Stimulated activated naive CD4-positive, alpha-beta T cell (primary cell): Measurements from ENCODE around the gene ALG10B.
"Not testable (repeated sequence)": the region's sequence is repeated elsewhere in the genome, so short reads cannot be mapped to it uniquely, and the experiment has no call there.

Source experiments
- DNase-seq, 6 experiments: peaks; one replicate each; lab custom pipeline; 2025; lab: John Stamatoyannopoulos, UW

Gene ALG10B, protein sequence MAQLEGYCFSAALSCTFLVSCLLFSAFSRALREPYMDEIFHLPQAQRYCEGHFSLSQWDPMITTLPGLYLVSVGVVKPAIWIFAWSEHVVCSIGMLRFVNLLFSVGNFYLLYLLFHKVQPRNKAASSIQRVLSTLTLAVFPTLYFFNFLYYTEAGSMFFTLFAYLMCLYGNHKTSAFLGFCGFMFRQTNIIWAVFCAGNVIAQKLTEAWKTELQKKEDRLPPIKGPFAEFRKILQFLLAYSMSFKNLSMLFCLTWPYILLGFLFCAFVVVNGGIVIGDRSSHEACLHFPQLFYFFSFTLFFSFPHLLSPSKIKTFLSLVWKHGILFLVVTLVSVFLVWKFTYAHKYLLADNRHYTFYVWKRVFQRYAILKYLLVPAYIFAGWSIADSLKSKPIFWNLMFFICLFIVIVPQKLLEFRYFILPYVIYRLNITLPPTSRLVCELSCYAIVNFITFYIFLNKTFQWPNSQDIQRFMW

DNA sequence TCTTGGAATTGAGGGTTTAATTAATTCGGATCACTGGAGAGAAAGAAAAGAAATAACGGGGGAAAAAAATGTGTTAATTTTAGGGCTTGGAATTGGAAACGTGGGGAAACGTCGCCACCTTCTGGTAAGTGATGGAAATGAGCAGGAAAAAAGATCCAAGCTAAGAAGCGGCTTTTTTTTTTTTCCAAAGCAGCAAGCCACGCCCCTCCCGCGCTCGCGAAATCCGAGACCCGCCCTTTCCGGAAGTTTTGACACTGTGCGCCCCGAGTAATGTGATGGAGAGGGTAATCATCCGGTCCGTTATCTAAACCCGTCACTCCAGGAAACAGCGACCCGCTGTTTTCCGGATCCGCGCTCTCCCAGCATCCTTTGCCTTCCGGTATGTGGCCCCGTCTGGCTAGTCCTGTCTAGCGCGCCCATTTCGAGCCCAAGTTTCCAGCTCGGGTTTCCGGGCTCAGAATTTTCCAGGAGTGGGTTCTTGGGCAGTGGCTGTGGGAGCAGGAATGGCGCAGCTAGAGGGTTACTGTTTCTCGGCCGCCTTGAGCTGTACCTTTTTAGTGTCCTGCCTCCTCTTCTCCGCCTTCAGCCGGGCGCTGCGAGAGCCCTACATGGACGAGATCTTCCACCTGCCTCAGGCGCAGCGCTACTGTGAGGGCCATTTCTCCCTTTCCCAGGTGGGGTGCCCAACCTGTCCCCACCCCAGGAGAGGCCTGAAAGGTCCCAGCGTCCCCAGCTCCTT is at the start of gene ALG10B:
ALG10B (plus strand) TSS at position 384 of the 739 bp plus-strand sequence; CDS start at position 504, 120 bp downstream.
- peak; percentile 85 to 96 (median 92) for DNase-seq

DNA sequence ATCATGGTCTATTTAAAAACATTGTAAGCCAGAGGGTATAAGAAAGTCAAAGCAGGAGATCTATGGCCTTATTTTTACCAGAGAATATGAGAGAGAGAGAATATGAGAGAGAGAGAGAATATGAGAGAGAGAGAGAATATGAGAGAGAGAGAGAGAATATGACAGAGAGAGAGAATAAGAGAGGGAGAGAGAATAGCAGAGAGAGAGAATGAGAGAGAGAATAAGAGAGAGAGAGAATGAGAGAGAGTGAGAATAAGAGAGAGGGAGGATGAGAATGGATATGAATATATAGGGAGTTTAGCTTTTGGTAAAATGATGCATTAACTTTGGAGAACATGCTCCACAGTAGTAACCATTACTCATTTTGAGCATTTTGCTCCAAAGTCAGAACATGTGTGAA is 48.0 kb upstream of the ALG10B start:
- DNase-seq, result no peak

DNA sequence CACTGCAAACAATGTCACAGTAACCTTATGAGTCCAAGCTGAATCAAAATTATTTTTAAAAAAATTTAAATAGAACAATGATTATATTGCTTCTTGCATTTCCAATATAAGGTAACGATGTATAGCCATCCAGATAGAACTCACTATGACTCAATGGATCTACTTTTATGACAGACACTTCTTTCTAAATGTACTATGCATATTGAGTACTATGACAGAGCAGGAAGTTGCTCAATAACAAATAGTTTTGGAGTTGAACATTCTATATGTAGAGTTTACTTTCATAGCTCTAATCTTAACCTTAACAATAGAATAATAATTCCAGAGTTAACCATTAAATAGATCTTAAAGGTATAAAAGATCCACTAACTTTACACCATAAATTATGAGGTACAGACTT is 46.7 kb upstream of the ALG10B start:
- no peak for DNase-seq

DNA sequence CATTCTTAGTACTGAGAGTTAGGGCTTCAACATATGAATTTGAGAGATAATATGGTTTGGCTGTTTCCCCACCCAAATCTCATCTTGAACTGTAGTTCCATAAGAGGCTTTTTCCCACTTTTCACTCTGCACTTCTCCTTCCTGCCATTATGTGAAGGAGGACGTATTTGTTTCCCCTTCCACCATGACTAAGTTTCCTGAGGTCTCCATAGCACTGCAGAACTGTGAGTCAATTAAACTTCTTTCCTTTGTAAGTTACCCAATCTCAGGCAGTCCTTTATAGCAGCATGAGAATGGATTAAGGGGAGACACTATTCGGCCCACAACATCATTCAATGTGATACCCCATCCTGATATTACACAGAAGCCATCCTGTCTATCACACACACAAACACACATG is 36.8 kb upstream of the ALG10B start:
- no peak for DNase-seq

DNA sequence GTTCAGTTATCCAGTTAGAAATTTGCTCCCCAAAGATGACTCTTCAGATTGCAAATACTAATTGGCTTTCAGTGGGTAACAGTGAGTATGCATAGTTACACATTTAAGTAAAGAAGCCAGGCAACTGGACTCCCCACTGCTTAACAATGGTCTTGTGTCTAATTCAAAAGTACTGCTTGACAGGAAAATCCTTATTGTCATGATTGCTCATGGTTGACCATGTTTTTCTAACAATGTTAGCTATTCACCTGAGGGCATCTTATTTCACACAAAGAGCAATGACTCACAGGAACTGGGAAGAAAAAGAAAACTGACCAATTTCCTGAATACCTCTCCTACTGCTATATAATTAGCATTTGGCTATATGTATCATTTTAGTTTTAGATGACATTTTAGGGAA is 33.7 kb upstream of the ALG10B start:
- DNase-seq, result no peak

DNA sequence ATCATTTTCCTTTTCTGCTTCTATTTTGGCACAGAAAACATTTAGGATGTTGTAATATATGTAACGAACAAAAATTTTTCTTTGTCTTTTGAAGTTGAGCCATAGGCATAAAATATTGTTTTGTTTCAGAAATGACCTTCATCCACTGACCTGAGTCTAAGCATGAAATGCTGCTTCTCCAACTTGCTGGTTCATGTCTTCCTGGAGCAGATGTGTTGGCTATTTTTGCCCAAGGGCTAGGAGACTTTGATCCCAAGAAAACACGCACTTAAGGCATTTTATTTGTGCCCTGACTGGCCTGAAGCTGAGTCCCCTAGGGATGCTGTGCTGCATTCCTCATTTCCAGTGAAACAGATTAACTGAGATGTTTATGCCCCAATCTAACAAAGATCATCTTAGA is 27.2 kb upstream of the ALG10B start:
- DNase-seq, result no peak

DNA sequence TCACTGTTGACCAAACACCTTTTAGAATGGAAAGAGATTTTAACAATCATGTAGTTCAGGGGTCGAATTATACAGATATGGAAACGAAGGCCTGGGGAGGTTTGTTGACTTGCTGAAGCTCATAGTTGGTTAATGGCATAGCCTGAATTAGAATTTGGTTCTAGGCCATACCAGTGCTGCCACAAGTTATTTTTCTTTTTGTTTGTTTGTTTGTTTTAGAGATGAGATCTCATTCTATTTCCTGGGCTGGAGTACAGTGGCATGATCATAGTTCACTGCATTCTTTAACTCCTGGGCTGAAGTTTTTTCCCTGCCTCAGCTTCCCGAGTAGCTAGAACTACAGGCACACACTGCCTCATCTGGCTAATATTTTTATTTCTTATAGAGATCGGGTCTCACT is 25.4 kb upstream of the ALG10B start:
- no peak for DNase-seq

DNA sequence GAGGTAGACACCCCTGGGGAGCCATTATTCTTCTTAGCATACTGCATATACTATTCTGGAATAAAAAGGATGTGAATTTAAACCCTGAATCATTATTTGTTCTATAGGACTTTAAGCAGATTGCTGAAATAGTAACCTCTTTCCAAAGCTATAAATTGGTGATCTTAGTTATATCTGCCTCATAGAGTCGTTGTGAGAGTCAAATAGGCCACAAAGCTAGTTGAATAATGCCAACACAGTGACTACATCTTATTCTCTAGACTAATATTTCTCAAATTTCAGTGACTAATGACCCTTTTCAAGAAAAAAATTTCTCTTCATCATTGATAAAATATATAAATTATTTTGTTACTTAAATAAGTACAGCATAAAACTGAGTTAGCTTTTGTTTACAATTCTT is 13.6 kb upstream of the ALG10B start:
- not testable (repeated sequence) for DNase-seq

DNA sequence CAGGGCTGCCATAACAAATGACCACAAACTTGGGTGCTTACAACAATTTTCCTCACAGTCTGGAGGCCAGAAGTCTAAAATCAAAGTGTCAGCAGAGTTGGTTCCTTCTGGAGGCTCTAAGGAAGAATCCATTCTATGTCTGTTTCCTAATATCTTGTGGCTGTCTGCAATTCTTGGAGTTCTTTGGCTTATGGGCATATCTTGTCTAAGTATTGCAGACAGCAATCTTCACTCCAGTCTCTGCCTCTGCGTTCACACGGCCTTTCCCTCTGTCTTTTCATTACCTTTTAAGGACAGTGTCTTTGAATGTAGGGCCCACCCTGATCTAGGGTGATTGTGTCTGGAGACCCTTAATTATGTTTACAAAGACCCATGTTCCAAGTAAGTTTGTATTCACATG is 5.4 kb downstream of the ALG10B start:
- DNase-seq, result not testable (repeated sequence)

DNA sequence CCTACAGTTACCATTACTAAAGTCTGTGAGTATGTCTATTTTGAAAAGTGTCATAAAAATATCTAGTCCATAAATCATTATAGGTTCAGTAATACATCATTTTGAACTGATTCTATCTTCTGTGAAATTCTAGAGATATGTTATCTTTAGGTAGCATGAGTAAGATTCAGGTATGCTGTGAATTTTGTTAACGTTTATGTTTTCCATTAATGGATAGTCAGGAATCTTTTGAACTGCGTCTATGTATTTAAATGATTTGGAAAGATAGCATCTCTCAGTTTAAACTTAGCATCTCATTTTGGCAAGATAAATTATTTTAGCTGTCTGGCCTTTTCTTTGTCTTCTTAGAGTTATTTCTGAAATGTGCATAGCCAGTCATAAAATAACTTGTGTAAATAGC is 8.3 kb downstream of the ALG10B start:
- no peak for DNase-seq

DNA sequence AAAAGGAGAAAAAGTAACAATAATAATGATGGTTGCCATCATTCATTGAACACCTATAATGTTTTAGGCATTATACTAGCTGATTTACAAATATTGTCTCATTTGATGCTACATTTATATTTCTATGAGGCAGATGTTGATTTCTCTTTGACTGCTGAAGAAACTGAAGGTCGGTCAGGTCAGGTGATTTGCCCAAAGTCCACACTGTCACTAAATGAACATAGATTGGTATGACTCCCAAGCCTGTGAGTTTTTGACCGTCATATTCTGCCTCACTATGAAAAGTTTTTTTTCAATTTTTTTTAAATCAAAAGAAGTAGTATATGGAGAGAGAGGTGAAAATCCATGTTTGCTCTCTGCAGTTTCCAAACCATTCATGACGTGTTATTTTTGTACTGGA is 10.8 kb downstream of the ALG10B start:
- DNase-seq, result no peak

DNA sequence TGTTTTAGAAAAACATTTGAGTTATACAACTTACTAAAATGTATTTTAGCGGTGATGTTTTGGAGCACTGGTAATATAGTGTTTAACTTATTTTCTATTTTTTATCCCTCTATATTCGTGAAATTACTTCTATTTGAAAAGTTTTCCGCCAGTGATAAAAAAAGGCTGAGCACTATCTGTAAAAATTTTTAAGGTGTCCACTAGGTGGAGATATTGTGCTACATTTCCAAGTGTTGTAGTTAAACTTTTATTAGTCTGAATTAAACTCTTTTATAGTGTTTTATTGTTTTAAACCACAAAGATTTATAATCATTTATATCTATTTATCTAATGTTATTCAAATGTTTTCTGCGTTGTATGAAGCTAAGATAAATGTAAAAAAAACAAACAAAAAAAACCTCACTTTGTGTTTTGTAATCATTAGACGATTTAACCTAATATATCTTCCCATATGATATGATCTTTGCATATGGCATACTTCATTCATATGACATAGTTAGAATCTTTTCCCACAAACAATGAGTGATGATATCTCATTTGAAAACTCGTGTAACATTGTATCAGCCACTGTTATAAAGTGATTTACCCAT is 11.8 kb downstream of the ALG10B start:
- peak in 2 of 6 experiments; percentile 27 to 40 for DNase-seq

DNA sequence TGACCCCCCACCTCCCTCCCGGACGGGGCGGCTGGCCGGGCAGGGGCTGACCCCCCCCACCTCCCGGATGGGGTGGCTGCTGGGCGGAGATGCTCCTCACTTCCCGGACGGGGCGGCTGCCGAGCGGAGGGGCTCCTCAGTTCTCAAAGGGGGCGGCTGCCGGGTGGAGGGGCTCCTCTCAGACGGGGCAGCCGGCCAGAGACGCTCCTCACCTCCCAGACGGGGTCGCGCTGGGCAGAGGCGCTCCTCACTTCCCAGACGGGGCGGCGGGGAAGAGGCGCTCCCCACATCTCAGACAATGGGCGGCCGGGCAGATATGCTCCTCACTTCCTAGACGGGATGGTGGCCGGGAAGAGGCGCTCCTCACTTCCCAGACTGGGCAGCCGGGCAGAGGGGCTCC is 13.8 kb downstream of the ALG10B start:
- not testable (repeated sequence) for DNase-seq

DNA sequence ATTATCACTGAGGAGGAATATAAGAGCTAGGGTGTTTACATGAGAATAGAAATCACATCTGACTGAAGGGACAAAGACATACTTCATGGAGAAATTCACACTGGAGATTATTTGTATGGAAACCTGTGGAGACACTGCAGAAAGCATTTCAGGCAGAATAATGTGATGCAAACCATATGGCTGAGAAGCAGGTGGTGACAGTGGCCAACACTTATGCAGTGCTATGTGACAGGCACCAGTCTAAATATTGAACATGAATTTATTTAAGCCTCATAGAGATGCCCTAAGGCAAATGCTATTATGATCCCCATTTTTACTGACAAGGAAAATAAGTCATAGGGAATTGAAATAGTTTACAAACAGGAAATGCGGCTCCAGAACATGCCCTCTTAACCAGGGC is 16.2 kb downstream of the ALG10B start:
- DNase-seq, result no peak

DNA sequence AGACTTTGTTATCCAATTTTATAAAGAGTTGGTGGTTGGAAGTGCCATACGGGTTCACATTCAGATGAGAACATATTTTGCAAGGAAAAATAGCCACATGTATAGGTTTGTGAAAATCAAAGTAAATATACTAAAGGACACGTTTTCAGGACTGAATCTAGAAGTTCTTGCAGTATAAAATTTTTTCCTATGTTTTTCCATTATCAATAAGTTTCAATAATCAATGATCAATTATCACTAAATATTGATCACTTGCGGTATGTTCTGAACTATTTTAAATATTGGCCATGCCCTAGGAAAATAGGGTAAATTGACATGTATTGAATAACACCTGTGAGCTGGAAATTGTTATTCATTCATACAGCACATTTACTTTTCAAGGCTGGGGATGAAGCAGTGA is 25.9 kb downstream of the ALG10B start:
- no peak for DNase-seq

DNA sequence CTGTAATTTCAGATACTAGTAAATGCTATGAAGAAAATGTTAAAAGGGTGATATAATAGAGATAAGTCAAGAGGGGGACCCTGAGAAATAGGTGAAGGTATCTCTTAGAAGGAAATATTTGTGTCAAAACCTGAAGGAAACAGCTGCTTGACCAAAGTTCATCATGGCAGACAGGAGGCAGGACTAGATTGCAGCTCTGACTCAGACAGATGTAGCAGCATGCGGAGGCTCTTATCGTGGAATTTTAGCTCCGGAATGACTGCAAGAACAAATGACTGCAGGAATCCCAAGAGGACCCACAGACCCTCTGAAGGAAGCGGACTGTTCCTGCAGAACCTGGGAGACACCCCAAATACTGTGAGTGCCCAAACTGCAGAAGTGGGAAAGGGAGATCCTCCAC is 26.7 kb downstream of the ALG10B start:
- not testable (repeated sequence) for DNase-seq

DNA sequence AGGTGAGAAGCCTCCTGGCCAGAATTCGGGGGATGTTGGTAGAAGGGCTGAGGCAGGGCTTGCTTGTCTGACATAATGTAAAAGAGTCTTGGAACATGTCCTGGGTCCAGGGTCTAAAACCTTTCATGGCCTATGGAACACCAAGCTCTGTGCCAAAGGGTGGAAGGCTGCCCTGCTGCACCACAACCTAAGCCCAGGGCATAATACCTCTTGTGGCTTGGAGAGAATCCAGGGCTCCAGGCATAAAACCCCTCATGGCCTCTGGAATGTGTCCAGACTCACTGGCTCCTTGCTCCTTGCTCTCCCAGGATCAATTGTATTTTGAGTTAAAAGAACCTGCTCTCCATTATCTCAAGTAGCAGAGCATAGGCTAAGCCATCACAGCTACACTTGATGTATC is 27.3 kb downstream of the ALG10B start:
- DNase-seq, result not testable (repeated sequence)

DNA sequence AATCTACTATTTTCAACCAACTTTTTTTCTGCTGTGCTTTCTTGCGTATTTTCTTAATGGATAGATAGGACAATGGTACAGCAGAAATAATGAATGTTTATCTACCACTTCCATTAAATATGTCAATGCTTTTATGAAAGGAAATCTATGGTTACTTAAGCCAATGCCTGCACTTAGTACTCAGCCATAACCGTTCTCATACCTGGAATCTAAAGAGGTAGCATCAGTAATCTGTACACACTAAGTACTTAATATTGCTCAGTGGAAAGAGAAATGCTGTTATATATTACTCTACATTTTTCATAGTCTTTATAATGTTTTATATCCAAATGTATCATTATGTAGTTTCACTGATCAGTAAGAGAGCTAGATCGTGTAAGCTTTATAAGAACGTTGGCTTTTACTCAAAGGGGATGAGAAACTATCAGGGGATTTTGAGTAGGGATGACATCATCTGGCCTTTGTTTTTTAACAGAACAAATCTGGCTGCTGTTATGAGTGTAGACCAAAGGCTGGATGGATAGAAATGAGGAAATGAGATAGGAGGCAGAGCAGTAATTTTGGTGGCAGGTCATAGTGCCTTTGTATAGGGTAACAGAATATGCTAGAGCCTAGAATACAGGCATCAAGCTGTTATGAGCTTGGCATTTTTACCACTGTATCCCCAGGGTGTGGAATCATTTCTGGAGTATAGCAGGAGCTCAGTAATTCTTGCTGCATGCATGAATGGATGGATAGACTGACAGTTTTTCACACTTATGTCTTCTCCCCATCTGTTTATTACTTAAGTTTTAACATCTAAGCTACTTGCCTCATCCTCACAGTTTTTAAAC is 34.0 kb downstream of the ALG10B start:
- DNase-seq, result no peak

DNA sequence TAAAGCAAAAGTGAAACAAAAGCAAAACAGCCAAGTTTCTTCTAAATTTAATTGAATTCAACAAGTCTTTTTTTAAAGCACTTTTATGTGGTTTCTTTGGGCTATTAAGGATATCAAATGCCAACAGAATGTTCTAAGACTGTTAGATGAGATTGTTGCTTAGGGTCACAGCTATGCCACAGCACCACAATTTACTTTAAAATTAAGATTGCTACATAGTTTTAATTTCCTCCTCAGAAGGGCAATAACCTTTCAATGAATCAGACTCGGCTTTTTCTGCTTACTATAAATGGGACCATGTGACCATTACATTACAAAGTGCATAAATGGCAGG is 34.6 kb downstream of the ALG10B start:
- DNase-seq, result not testable (repeated sequence)

DNA sequence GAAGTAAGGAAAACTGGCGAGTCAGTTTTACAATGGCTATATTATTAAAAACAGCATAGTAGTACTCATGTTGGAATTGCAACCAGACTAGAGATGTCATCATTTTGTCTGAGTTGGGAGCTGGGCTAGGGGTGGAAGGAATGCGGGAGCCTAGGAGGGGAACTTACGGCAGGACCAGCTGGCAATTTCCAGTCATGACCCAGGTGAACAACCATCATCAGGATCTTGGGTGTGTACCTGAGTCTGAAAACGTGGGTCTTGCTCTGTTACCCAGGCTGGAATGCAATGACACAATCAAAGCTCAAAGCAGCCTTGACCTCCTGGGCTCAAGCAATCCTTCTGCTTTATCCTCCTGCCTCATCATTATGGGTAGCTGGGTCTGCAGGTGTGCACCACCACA is 50.9 kb downstream of the ALG10B start:
- no peak for DNase-seq

DNA sequence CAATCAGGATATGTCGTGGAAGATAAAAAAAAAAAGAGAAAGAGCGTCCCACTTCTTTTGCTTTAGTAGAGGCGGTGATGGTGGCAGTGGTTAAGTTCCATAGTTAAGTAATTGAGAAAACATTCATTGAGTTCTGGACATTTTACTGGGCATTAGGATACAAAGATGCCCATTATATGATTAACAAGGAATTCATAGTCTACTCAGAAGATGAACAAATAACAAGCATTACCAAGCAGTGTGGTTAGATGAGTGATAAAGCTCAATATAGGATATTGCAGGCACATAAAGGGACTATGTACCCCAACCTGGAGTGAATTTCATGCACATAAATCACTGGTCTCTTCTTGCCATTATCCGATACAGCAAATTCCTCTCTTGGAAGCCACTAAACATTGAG is 53.7 kb downstream of the ALG10B start:
- DNase-seq, result no peak

DNA sequence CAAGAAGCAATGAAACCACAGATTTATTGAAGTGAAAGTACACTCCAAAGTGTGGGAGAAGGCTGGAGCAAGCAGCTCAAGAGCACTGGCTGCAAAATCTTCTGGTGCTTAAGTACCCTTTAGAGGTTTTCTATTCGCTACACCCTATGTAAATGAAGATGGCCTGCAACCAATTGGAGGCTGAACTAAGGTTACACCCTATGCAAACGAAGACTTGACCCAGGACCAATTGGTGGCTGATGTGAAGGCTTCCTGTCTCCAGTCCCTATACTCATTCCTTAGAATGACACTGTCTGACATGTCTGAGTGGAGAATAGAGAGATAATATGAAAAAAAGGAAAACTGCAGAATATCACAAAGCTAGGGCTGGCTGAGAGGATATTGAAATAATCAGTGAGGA is 57.2 kb downstream of the ALG10B start:
- DNase-seq, result no peak
